Measurements from ENCODE around the gene SMIM33.
A peak's percentile ranks its signal among the peaks of the same experiment; 100 is the strongest.
"Not testable (repeated sequence)": the region's sequence is repeated elsewhere in the genome, so short reads cannot be mapped to it uniquely, and the experiment has no call there.

Gene SMIM33

DNA sequence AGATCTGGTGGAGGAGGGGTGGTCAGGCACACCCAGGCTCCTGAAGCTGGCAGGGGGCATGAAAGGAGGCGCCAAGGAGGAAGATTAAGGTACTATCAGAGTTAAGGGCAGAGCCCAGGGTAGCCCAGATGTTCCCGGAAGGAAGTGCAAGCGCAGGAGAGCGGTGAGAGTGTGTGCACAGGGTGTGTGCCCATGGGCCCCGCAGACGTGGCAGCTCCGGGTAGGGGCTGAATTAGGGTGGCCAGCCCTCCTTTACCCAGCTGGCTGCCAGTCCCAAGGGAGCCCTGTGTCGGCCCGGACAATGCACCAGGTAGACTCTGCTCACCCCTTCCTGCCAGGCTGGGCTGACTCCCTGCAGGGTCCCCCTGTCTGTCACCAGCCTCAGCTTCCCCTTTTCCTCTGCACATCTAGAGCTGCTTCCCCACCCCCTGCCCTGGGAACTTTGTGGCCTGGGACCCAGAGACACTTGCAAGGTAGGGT lies at the start of gene SMIM33:
Gene SMIM33, plus strand, starts transcription at position 184 of the 480 bp plus-strand sequence. Its CDS starts 118 bp downstream, at position 302.
- DNase-seq (ENCODE audit: extremely low spot score, insufficient read length, low read depth): no peak
- no peak for FAIRE-seq

DNA sequence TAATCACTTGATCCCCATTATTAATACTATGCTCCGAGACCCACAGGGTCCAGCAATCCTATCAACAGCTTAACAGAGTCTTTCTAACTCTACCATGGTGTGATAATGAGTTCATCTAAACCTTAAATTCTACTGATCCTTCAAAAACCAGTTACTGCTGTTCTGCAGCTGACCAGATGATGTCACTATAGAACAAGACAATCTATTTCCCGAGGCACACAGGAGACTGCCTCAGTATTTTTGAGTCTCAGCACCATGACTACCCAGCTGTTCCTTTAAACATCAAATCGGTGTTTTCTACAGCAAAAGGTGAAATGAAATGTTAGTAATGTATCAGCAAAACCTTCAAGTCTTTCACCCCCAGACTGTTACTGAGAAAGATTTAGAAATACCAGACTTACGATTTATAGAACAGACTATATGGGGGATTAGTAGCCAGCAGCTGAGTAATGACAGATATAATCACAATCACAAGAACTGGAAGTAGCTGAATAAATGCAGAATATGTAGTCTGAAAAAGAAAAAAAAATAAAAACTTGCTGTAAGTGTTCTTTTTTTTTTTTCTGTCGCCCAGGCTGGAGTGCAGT lies 48.4 kb upstream of the SMIM33 start:
- peak; percentile 76 for DNase-seq (ENCODE audit: extremely low spot score, insufficient read length, low read depth)

DNA sequence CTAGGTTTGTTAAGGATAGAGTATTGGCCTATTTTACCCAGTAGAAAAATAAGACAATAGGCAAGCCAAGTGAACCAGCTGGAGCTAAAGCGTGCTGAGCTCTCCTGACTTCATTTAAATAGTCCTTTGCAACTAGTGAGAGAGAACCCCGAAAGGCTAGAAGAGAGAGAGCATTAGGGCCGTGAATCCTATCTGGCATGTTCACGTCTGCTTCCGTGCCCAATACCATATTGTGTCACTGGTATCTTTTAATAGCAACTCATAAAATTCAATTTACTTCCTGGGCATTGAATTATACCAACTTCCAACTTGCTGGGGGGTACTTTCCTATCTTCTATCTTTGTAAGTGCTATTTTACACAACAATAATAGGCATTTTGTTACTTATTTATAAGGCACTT lies 45.3 kb upstream of the SMIM33 start:
- DNase-seq (ENCODE audit: extremely low spot score, insufficient read length, low read depth) (no peak), FAIRE-seq (no peak)

More for the DNA sequence above, 48.4 kb upstream of the SMIM33 start:
- FAIRE-seq: peak; percentile 93

DNA sequence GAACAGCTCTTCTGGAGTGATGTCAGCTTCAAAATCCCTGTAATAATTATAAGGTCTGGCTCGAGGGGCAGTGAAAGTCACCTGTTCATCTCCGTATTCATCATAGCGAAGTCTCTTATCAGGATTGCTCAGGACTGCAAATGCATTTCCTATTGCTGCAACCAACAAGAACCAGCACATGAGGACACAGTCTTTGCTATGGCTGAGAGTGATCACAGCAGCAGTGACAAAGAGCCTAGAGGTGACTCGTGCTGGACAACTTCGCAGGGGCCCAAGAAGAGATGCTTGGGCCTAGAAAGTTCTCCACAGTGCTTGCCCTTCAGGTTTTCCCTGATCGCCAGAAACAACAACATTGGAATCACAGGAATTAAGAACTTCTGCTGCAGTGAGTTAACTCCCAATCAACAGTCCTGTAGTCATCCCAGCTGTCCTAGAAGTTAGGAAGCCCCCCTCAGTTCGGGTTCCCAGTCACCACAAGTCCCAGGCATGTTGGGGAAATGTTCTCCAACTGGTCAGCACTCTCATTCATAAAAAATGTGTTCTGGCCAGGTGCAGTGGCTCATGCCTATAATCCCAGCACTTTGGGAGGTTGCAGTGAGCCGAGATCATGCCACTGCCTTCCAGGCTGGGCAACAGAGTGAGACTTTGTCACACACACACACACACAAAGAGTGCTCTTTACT lies 44.5 kb upstream of the SMIM33 start:
- FAIRE-seq: no peak
- no peak for DNase-seq (ENCODE audit: extremely low spot score, insufficient read length, low read depth)

DNA sequence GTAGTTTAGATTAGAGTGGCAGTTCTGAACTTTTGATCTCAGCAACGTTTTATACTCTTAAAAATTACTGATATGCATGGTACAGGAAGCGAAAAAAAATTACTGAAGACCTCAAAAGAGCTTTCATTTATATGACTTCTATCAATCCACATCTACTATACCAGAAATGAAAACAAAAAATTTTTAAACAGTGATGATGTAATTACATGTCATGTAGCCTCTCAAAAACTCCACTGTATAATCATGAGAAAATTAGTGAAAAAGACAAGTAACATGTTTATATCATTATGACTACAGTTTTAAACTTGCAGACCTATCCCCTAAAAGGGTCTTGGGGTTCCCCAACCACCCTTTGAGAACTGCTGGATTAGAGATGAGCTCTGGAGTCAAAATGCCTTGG lies 40.8 kb upstream of the SMIM33 start:
- DNase-seq (ENCODE audit: extremely low spot score, insufficient read length, low read depth) (no peak), FAIRE-seq (peak; percentile 26)

DNA sequence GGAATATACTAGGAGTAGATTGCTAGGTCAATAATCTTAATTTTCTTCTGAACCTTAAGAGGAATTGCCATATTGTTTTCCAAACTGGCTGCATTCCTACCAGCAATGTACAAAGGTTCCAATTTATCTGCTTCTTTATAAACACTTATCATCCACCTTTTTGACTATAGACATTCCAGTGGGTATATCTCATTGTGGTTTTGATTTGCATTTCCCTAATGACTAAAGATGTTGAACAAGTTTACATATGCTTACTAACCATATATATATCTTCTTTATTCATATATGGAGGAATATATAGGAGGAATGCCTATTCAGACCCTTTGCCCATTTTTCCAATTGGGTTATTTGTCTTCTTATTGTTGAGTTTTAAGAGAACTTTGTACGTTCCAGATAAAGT lies 39.1 kb upstream of the SMIM33 start:
- FAIRE-seq: no peak

DNA sequence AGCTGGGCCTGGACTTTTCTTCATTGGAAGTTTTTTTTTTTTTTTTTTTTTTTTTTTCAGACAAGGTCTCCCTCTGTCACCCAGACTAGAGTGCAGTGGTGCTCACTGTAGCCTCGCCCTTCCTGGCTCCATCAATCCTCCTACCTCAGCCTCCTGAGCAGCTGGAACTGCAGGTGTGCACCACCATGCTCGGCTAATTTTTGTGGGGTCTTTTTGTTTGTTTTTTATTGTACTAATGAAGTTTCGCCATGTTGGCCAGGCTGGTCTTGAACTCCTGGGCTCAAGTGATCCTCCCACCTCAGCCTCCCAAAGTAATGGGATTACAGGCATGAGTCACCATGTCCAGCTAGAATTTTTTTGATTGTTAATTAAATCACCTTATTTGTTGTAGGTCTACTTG lies 35.1 kb upstream of the SMIM33 start:
- DNase-seq (ENCODE audit: extremely low spot score, insufficient read length, low read depth) (no peak), FAIRE-seq (no peak)

More for the DNA sequence above, 39.1 kb upstream of the SMIM33 start:
- no peak for DNase-seq (ENCODE audit: extremely low spot score, insufficient read length, low read depth)

DNA sequence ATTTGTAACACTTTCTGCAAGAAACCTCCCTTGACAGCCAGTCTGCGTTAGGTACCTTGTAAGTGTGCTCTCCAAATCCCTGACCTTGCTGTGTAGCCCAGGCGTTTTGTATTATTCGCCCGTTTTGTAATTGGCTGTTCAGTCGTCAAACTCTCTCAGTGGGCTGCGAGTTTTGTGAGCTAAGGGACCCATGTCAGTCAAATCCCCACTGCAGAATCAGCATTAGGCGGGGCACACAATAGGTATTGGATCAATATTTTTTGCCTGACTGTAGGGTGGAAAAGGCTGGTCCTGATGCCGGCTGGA lies 32.1 kb upstream of the SMIM33 start:
- FAIRE-seq (no peak), DNase-seq (ENCODE audit: extremely low spot score, insufficient read length, low read depth) (no peak)

DNA sequence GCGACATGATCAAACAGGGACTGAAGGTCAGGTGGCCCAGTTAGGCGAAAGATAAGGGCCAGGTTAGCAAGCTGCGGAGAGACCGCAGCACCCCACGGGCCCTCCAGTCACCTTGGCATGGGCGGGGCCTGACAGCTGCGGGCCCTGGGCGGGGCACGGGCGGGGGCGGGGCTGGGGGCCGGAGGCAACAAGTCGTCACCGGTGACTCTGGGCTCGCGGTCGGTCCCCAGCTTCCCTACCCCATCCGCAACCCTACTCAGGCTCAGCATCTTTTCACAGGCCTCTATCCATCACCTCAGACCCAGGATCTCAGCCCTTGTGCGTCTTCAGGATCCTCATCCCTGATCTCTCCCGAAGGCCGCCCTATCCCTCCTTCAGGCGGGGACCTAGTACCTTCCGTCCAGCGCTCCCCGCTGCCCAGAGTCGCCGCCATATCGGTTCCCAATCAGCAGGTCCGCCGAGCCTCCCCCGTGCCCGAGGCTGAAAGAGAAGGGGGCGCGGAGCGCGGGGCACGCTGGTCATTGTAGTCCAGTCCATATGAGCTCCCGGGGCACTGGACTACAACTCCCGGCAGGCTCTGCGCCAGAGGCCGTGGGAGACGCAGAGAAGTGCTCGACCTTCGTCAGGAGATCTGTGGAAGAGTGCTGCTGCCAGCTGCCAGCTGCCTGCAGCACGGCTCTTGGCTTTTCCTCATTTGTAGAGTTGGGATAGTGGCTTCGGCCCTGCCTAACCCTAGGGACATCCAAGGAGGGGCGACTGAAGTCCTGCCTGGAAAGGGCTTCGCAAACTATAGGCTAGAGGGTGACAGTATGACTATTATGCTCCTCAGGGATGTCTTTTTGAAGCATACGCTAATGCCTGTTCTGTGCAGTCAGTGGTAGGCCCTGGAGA lies 31.5 kb upstream of the SMIM33 start, which contains the start of gene DNAJC18:
Gene DNAJC18, minus strand, starts transcription at position 513 of the 891 bp plus-strand sequence. Its CDS starts 80 bp downstream, at position 433.
- DNase-seq (ENCODE audit: extremely low spot score, insufficient read length, low read depth) (peak; percentile 89), FAIRE-seq (peak; percentile 90)

DNA sequence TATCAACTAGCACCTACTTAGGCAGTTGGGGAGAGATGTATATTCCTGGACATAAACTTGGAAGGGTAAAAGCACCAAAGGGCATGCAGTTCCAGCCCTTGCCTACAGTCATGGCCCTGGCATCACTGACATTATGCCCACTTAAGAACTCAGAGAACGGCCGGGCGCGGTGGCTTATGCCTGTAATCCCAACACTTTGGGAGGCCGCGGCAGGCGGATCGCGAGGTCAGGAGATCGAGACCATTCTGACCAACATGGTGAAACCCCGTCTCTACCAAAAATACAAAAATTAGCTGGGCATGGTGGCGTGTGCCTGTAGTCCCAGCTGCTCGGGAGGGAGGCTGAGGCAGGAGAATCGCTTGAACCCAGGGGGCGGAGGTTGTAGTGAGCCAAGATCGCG lies 30.4 kb upstream of the SMIM33 start:
- DNase-seq (ENCODE audit: extremely low spot score, insufficient read length, low read depth); FAIRE-seq: not testable (repeated sequence)

DNA sequence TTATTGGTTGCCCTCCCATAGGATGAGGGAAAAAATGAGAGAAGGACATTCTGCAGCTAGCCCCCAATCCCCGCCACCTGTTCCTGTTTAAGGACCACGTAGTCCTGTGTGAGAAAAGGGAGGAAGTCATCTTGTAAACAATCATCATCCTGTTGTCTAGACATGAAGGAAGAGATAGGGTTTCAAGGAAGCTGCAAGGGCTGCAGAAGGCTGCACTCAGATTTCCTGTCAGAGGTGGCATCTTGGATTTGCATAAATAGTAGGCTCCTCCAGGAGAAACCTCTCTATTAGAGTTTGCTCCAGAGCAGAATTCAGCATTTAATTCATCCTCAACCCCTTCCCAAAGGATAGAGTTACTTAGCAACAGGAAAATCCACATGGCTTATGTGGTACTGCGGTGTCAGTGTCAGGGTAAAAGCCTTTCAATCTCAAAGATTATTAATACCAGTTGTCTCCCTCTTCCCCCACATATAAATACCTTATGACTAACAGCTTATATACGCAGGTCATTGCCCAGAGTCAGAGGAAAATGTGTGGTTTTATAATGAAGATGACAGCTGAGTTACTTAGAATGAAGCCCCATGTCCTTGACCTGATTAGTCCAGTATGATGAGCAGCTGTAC lies 26.9 kb upstream of the SMIM33 start:
- FAIRE-seq (no peak), DNase-seq (ENCODE audit: extremely low spot score, insufficient read length, low read depth) (no peak)

DNA sequence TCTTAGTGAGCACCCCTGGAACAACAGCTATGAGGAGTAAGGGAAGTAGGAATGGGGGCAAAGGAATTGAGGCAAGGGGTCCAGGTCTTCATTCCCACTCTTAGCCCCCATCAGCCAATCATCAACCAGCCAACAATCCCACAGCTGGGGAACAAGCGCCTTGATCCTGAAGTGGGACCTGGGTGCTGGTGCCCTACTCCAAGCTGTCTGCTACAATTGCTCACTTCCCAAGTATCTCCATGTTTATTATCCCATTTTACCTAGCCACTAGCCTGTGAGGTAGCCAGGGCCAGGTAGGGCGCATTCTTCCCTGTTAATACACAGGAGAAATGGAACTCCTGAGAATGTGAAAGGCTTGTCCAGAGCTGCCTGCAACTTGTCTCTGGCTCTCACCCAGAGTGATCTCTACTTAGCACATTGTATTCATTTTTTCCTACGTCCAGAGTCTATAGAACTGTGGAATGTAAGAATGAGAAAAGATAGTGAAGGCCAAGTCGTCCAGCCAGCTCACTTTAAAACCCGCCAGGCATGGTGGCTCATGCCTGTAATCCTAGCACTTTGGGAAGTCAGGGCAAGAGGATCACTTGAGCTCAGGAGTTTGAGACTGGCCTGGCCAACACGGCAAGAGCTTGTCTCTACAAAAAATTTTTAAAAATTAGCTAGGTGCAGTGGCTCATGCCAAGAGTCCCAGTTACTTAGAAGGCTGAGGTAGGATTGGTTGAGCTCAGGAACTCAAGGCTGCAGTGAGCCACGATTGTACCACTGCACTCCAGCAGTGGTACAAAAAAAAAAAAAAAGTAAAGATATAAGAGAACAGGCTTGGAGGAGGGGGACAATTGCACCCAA lies 25.3 kb upstream of the SMIM33 start:
- no peak for FAIRE-seq
- DNase-seq (ENCODE audit: extremely low spot score, insufficient read length, low read depth): no peak

DNA sequence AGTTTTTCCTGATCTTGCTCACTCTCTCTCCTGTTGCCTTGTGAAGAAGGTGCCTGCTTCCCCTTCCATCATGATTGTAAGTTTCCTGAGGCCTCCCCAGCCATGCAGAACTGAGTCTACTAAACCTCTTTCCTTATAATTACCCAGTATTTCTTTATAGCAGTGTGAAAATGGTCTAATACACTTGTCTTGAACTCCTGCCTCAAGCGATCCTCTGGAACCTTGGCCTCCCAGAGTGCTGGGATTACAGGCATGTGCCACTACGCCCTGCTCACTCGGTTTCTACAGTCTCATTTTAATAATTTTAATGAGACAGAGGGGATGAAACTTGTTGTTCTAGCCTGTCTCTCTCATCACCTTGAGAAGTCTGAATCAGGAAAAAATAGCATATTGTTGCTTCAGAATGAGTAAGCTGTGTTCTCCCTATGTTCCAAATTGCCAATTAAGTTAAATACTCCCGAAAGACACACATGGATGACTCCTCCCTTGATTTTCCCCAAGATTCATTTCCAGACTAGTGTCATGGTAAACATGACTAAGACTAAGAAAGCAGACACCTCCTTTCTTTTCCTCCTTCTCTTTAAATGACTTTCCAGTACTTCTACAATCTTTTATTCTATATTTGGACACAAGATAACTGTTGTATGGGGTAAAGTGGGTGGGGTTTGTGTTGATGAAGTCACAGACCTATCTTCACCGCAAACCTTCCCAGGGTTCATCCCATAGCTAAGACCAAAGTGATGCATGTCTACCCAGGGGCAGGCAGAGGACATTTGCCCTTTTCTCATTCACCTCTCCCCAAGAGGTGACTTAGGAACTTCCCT lies 23.6 kb upstream of the SMIM33 start:
- DNase-seq (ENCODE audit: extremely low spot score, insufficient read length, low read depth): no peak
- FAIRE-seq: peak; percentile 69

DNA sequence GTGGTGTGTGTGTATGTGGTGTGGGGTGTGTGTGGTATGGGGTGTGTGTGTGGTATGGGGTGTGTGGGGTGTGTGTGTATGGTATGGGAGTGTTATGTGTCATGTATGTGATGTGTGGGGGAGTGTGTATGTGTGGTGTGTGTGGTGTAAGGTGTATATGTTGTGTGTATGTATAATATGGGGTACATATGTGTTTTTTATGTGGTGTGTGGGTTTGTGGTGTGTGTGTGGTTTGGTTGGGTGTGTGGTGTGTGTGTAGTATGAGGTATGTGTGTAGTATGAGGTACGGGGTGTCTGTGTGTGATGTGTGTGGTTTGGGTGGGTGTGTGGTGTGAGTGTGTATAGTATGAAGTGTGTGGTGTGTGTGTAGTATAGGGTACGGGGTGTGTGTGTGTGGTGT lies 19.6 kb upstream of the SMIM33 start:
- DNase-seq (ENCODE audit: extremely low spot score, insufficient read length, low read depth): no peak
- FAIRE-seq: no peak

DNA sequence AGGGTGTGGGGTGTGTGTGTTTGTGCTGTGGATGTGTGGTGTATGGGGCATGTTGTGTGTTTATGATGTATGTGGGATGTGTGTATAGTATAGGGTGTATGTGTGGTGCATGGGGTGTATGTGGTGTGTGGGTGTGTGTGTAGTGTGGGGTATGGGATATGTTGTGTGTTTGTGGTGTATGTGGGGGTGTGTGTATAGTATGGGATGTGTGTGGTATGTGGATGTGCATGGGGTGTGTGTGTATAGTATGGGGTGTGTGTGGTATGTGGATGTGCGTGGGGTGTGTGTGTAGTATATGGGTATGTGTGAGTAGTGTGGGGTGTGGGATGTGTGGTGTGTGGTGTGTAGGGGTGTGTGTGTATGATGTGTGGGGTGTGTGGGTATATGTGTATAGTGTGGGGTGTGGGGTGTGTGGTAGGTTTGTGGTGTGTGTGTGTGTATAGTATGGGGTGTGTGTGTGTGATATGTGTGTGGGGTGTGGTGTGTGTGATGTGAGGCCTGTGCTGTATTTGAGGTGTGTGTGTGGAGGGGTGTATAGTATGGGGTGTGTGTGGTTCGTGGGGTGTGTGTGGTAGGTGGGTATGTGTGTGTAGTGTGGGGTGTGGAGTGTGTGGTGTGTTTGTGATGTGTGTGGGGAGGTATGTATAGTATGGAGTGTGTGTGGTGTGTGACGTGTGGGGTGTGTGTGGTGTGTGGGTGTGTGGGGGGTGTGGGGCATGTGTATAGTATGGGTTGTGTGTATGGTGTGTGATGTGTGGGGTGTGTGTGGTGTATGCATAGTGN lies 18.7 kb upstream of the SMIM33 start:
- no peak for DNase-seq (ENCODE audit: extremely low spot score, insufficient read length, low read depth)
- no peak for FAIRE-seq

DNA sequence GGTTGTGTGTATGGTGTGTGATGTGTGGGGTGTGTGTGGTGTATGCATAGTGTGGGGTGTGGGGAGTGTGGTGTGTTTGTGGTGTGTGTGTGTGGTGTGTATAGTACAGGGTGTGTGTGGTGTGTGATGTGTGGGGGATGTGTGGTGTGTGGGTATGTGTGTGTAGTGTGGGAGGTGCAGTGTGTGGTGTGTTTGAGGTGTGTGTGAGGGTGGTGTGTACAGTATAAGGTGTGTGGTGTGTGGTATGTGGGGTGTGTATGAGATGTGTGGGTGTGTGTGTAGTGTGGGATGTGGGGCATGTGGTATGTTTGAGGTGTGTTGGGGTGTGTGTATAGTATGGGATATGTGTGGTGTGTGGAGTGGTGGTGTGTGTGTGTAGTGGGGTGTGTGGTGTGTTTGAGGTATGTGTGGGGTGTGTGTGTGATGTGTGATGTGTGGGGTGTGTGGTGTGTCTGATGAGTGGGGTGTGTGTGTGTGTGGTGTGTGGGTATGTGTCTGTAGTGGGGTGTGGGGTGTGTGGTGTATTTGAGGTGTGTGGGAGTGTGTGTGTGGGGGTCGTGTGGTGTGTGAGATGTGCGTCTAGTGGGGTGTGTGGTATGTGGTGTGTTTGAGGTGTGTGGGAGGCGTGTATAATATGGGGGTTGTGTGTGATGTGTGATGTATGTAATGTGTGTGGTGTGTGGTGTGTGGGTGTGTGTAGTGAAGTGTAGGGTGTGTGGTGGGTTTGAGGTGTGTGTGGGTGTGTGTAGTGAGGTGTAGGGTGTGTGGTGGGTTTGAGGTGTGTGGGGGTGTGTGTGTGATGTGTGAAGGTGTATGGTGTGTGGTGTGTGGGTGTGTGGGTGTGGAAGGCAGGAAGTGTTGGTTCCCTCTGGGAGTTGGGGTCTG lies 16.9 kb upstream of the SMIM33 start:
- FAIRE-seq (no peak), DNase-seq (ENCODE audit: extremely low spot score, insufficient read length, low read depth) (no peak)

Data from GM18507 (cell line).